Mononuclear cell (primary cell): ENCODE measurements around the gene NUS1. TPM values are rescaled to one million over a fixed set of nuclear protein-coding genes. Genes with fewer than 3 reads are reported as not detected.
"Not testable (repeated sequence)": the region's sequence is repeated elsewhere in the genome, so short reads cannot be mapped to it uniquely, and the experiment has no call there.

ENCODE experiments used
- H3K27me3 ChIP-seq: 2 replicates; pipeline ENCODE4 v1.6.0; 2011; ENCODE audit warnings: low read length, control low read depth; ENCODE audit not compliant: insufficient read depth
- H3K4me1 ChIP-seq: 2 replicates; pipeline ENCODE4 v1.5.1; 2011; ENCODE audit warnings: mild to moderate bottlenecking, low read length, control low read depth; ENCODE audit not compliant: insufficient read depth
- H3K4me3 ChIP-seq: 2 replicates; pipeline ENCODE4 v1.5.1; 2011; ENCODE audit warnings: mild to moderate bottlenecking, low read length, moderate library complexity
- H3K9me3 ChIP-seq: 2 replicates; pipeline ENCODE4 v1.5.1; 2011; ENCODE audit warnings: low read depth, mild to moderate bottlenecking, control low read depth, low read length
- total RNA-seq: library from RNA; depleted of rRNA; stranded (reverse); fragments of >200 nt; gene quantifications from one replicate; pipeline ENCODE4 v1.2.3, GENCODE V29; 2012

Gene NUS1
- total RNA-seq, 1 donor, result 20.1 TPM

- H3K27me3 ChIP-seq, result no peaks in the 10 kb centered on the region
- H3K4me1 ChIP-seq, result peaks cover 37% of the 10 kb centered on the region
Observed at GRCh38 chr6:117684749-117685148, 9.5 kb downstream of the NUS1 start.

GRCh38 chr6:117685359-117685758, 10.1 kb downstream of the NUS1 start:
- Histone ChIP-seq H3K4me3 (no peak overlapping the region), H3K27me3 (no peaks in the 10 kb centered on the region), H3K4me1 (peaks cover 35% of the 10 kb centered on the region), H3K9me3 (no peaks in the 10 kb centered on the region)

More at GRCh38 chr6:117684749-117685148, 9.5 kb downstream of the NUS1 start:
- H3K9me3 ChIP-seq, result no peaks in the 10 kb centered on the region
- no peak overlapping the region for H3K4me3 ChIP-seq

- Histone ChIP-seq H3K4me1 (peaks cover 20% of the 10 kb centered on the region), H3K4me3 (no peak overlapping the region), H3K27me3 (no peaks in the 10 kb centered on the region), H3K9me3 (no peaks in the 10 kb centered on the region)
Observed at GRCh38 chr6:117687021-117687648, 11.9 kb downstream of the NUS1 start.

- H3K9me3 ChIP-seq, H3K4me1 ChIP-seq, H3K4me3 ChIP-seq, H3K27me3 ChIP-seq: not testable (repeated sequence)
Observed at GRCh38 chr6:117689584-117689983, 14.3 kb downstream of the NUS1 start.

GRCh38 chr6:117706504-117706903, 31.2 kb downstream of the NUS1 start:
- H3K27me3 ChIP-seq, result no peaks in the 10 kb centered on the region
- H3K9me3 ChIP-seq, result no peaks in the 10 kb centered on the region
- H3K4me1 ChIP-seq, result peaks cover 7% of the 10 kb centered on the region
- no peak overlapping the region for H3K4me3 ChIP-seq

GRCh38 chr6:117706936-117707509, 31.8 kb downstream of the NUS1 start:
- not testable (repeated sequence) for H3K4me1 ChIP-seq, H3K27me3 ChIP-seq, H3K9me3 ChIP-seq, H3K4me3 ChIP-seq

GRCh38 chr6:117711369-117711768, 36.1 kb downstream of the NUS1 start:
- H3K4me3 ChIP-seq, result no peak overlapping the region
- H3K27me3 ChIP-seq, result no peaks in the 10 kb centered on the region
- H3K9me3 ChIP-seq, result no peaks in the 10 kb centered on the region
- H3K4me1 ChIP-seq, result peaks cover 5% of the 10 kb centered on the region

GRCh38 chr6:117718895-117719294, 43.6 kb downstream of the NUS1 start:
- no peaks in the 10 kb centered on the region for H3K9me3 ChIP-seq
- no peaks in the 10 kb centered on the region for H3K27me3 ChIP-seq
- H3K4me3 ChIP-seq, result no peak overlapping the region
- H3K4me1 ChIP-seq, result no peaks in the 10 kb centered on the region

GRCh38 chr6:117721520-117721919, 46.3 kb downstream of the NUS1 start:
- H3K4me1 ChIP-seq, H3K4me3 ChIP-seq, H3K9me3 ChIP-seq, H3K27me3 ChIP-seq: not testable (repeated sequence)

GRCh38 chr6:117728626-117729025, 53.4 kb downstream of the NUS1 start:
- H3K9me3 ChIP-seq, result no peaks in the 10 kb centered on the region
- H3K27me3 ChIP-seq, result no peaks in the 10 kb centered on the region
- H3K4me1 ChIP-seq, result no peaks in the 10 kb centered on the region
- no peak overlapping the region for H3K4me3 ChIP-seq

GRCh38 chr6:117729613-117730012, 54.3 kb downstream of the NUS1 start:
- Histone ChIP-seq H3K9me3 (no peaks in the 10 kb centered on the region), H3K27me3 (no peaks in the 10 kb centered on the region), H3K4me1 (no peaks in the 10 kb centered on the region), H3K4me3 (no peak overlapping the region)

- no peaks in the 10 kb centered on the region for H3K9me3 ChIP-seq
- H3K4me1 ChIP-seq, result no peaks in the 10 kb centered on the region
Observed at GRCh38 chr6:117733341-117733740, 58.1 kb downstream of the NUS1 start.

GRCh38 chr6:117739869-117740268, 64.6 kb downstream of the NUS1 start:
- H3K27me3 ChIP-seq, result no peaks in the 10 kb centered on the region
- no peak overlapping the region for H3K4me3 ChIP-seq
- no peaks in the 10 kb centered on the region for H3K4me1 ChIP-seq
- no peaks in the 10 kb centered on the region for H3K9me3 ChIP-seq

More at GRCh38 chr6:117733341-117733740, 58.1 kb downstream of the NUS1 start:
- no peak overlapping the region for H3K4me3 ChIP-seq
- H3K27me3 ChIP-seq, result no peaks in the 10 kb centered on the region

GRCh38 chr6:117740605-117741004, 65.3 kb downstream of the NUS1 start:
- Histone ChIP-seq H3K9me3 (no peaks in the 10 kb centered on the region), H3K27me3 (no peaks in the 10 kb centered on the region)

GRCh38 chr6:117750675-117751074, 75.4 kb downstream of the NUS1 start:
- H3K9me3 ChIP-seq, H3K4me1 ChIP-seq, H3K4me3 ChIP-seq, H3K27me3 ChIP-seq: not testable (repeated sequence)

More at GRCh38 chr6:117740605-117741004, 65.3 kb downstream of the NUS1 start:
- no peak overlapping the region for H3K4me3 ChIP-seq
- no peaks in the 10 kb centered on the region for H3K4me1 ChIP-seq
